ENCODE measurements around the gene PRRC2A. TPM values are rescaled to one million over a fixed set of nuclear protein-coding genes. Genes with fewer than 3 reads are reported as not detected.

The PRRC2A gene
- total RNA-seq, 1 donor from 2014 or later = 133 TPM

DNA sequence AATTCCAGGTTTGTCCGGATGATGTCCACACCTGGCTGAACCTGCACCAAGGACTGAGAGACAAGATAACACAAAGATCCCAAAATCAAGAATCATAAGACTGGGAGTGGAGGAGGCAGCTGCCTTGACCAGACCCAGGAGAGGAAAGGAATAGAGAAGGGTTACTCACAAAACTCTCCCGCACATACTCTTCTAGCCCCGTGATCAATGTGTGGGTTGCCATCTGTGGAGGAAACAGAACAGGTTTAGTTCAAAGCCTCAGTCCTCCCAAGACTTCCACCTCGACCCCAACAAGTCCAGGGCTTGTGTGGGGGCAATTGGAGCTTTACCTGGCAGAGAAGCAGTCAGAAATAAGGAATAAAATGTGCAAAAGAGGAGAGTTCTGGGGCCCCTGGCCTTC, 20.9 kb downstream of the PRRC2A start:
- no peak overlapping the region for H3K4me3 ChIP-seq
- H3K4me1 ChIP-seq = no peaks in the 10 kb centered on the region
- H3K36me3 ChIP-seq = peaks cover 100% of the 10 kb centered on the region
- intact Hi-C loops (cut with DNase I) = no loop called here
- H3K27me3 ChIP-seq (ENCODE audit: low read depth) = no peaks in the 10 kb centered on the region
- ATAC-seq (no peak), DNase-seq (no peak)
- H3K27ac ChIP-seq = no peak overlapping the region
- no peaks in the 10 kb centered on the region for H3K9me3 ChIP-seq
- TF ChIP-seq, protein P1, sequence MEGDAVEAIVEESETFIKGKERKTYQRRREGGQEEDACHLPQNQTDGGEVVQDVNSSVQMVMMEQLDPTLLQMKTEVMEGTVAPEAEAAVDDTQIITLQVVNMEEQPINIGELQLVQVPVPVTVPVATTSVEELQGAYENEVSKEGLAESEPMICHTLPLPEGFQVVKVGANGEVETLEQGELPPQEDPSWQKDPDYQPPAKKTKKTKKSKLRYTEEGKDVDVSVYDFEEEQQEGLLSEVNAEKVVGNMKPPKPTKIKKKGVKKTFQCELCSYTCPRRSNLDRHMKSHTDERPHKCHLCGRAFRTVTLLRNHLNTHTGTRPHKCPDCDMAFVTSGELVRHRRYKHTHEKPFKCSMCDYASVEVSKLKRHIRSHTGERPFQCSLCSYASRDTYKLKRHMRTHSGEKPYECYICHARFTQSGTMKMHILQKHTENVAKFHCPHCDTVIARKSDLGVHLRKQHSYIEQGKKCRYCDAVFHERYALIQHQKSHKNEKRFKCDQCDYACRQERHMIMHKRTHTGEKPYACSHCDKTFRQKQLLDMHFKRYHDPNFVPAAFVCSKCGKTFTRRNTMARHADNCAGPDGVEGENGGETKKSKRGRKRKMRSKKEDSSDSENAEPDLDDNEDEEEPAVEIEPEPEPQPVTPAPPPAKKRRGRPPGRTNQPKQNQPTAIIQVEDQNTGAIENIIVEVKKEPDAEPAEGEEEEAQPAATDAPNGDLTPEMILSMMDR (IDR thresholded peaks at IDR 0.05) = no peak

DNA sequence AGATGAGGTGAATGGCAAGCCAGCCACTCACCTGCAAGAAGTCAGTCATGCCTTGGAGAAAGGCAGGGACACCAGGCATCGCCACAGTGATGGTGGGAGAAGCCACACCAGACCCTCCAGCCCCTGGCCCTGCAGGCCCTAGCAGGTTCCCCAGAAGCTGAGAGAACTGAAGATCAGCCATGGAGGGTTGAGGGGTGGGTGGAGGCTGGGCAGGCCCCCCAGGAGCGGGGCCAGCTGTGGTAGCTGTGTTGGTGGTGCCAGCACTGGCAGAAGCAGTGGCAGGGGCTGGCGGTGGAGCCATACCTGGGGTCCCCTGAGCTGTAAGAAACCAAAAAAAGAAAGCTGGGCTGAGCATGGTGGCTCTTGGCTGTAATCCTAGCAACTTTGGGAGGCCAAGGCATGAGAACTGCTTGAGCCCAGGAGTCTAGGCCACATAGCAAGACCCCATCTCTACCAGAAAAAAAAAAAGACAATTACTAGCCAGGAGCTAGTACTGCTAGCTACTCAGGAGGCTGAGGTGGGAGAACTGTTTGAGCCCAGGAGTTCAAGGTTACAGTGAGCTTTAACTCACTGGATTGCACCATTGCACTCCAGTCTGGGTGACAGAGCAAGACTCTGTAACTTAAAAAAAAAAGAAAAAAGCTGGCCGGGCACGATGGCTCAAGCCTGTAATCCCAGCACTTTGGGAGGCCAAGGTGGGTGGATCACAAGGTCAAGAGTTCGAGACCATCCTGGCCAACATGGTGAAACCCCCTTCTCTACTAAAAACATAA, 22.5 kb downstream of the PRRC2A start:
- TF ChIP-seq, protein P1 (IDR thresholded peaks at IDR 0.05) = no peak
- DNase-seq (no peak), ATAC-seq (no peak)
- peaks cover 100% of the 10 kb centered on the region for H3K36me3 ChIP-seq
- no peaks in the 10 kb centered on the region for H3K9me3 ChIP-seq
- no peaks in the 10 kb centered on the region for H3K4me1 ChIP-seq
- intact Hi-C loops (cut with DNase I) = no loop called here
- no peak overlapping the region for H3K27ac ChIP-seq
- no peak overlapping the region for H3K4me3 ChIP-seq
- H3K27me3 ChIP-seq (ENCODE audit: low read depth) = no peaks in the 10 kb centered on the region

DNA sequence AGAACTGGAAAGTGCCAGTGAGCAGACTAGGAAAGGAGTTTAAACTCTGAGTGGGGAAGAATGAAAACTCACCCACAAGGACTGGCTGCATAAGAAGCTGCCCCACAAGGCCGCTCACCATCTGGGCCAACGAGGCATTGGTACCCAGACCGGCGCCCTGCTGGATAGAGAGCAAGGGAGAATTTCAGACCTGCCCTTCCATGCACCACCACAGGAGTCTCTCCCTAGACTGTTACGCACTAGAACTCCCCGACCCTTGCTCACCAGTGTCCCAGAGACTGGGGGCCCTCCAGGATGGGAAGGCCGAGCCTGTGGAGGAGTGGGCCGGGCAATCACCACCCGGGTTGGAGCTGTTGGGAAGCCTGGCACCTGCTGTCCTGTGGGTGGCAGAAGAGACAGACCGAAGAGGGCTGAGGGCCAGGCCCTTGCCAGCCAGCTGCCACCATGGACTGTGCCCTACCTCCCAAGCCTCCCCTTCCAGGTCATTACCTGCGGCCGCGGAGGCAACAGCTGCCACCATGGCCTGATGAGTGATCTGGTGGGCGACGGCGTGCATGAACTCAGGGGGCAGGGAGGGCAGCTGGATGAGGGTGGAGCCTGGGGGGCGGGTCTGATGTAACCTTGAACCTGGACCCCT, 23.4 kb downstream of the PRRC2A start:
- no peaks in the 10 kb centered on the region for H3K9me3 ChIP-seq
- H3K27me3 ChIP-seq (ENCODE audit: low read depth) = no peaks in the 10 kb centered on the region
- ATAC-seq (peak in 1 of 2 donors; percentile 17), DNase-seq (no peak)
- H3K4me3 ChIP-seq = no peak overlapping the region
- no peak overlapping the region for H3K27ac ChIP-seq
- intact Hi-C loops (cut with DNase I) = no loop called here
- TF ChIP-seq, protein P1 (IDR thresholded peaks at IDR 0.05) = no peak
- no peaks in the 10 kb centered on the region for H3K4me1 ChIP-seq
- peaks cover 100% of the 10 kb centered on the region for H3K36me3 ChIP-seq

GRCh38 chr6:31645325-31645724, 24.8 kb downstream of the PRRC2A start:
- Histone ChIP-seq H3K9me3 (no peaks in the 10 kb centered on the region), H3K36me3 (peaks cover 100% of the 10 kb centered on the region), H3K27me3 (ENCODE audit: low read depth) (no peaks in the 10 kb centered on the region), H3K4me1 (peaks cover 2% of the 10 kb centered on the region), H3K27ac (no peak overlapping the region), H3K4me3 (no peak overlapping the region)
- intact Hi-C loops (cut with DNase I) = no loop called here
- no peak for DNase-seq
- TF ChIP-seq, protein P1 (IDR thresholded peaks at IDR 0.05) = no peak
- ATAC-seq = no peak

GRCh38 chr6:31651602-31652191, 31.2 kb downstream of the PRRC2A start:
- Histone ChIP-seq H3K4me3 (peak overlapping the region; percentile 87), H3K36me3 (peaks cover 58% of the 10 kb centered on the region), H3K9me3 (no peaks in the 10 kb centered on the region), H3K27ac (peak overlapping the region; percentile 96), H3K4me1 (peaks cover 25% of the 10 kb centered on the region), H3K27me3 (ENCODE audit: low read depth) (no peaks in the 10 kb centered on the region)
- intact Hi-C loops (cut with DNase I) = no loop called here
- DNase-seq (no peak), ATAC-seq (peak; percentile 79 to 82)
- TF ChIP-seq, protein P1 (IDR thresholded peaks at IDR 0.05) = no peak
